Heart left ventricle (tissue), 13 donors: Measurements from ENCODE around the gene PRX.

Experiments
- POLR2A ChIP-seq, 2 donors: fragments of 450-650 bp; IDR thresholded peaks; one replicate each; pipeline ENCODE4 v1.6.1; 2017; ENCODE audit warnings: antibody characterized with exemption in 2 of 2, mild to moderate bottlenecking in 2 of 2, moderate library complexity in 2 of 2
- TF ChIP-seq, protein P1 (sequence below), 12 donors: fragments of 200-600 bp; sonication (generic) in 4 of 12; IDR thresholded peaks; one replicate each; pipeline versions ENCODE4 v1.5.0 to v1.8.0; 2018 to 2022; ENCODE audit warnings: antibody characterized with exemption in 12 of 12, mild to moderate bottlenecking in 5 of 12
- donor health status: ischemic (EF 13 %, LVEDD 7.1; RV severe dilation, severe dysfunction).
- donor health status: DM: no; HTN: yes; CAD: no.
- donor health status: DM: no; HTN: no; CAD: no.
- donor health status: ischemic (EF 25% LVEDD 6.9; RV normal size, moderate dysfunction).
- donor health status: ischemic (EF 25% LVEDD 5.7; RV mildly dilated, moderate dysfunction).
- donor health status: ischemic (EF 35%, LVEDD 5.7; RV mildly dilated, moderate dysfunction).
- donor health status: nonischemic (EF 11% LVEDD 7.7; RV severe dilation, severe dysfunction).
- donor health status: DM: yes; HTN: yes; CAD: no.
- donor health status: PGD.
- donor health status: ischemic (EF 29% LVEDD 5.4; RV normal size, mild dysfunction).
- donor health status: nonischemic (EF 23%, LVEDD 6.1; RV moderate dilation, normal function).

DNA sequence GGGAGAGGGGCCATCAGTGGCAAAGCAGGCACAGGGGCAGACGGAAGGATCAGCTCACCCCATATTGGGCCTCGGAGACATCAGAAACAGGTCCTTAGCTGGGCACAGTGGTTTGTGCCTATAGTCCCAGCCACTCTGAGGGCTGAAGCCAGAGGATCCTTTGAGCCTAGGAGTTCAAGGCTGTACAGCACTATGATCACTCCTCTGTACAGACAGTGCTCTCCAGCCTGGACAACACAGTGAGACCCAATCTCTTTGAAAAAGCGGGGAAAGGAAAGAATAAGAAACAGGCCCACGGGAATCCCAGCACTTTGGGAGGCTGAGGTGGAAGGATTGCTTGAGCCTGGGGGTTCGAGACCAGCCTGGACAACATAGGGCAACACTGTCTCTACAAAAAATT is 6.6 kb upstream of the PRX start:
- TF ChIP-seq POLR2A (IDR thresholded peaks at IDR 0.05): no peak
- TF ChIP-seq, protein P1, sequence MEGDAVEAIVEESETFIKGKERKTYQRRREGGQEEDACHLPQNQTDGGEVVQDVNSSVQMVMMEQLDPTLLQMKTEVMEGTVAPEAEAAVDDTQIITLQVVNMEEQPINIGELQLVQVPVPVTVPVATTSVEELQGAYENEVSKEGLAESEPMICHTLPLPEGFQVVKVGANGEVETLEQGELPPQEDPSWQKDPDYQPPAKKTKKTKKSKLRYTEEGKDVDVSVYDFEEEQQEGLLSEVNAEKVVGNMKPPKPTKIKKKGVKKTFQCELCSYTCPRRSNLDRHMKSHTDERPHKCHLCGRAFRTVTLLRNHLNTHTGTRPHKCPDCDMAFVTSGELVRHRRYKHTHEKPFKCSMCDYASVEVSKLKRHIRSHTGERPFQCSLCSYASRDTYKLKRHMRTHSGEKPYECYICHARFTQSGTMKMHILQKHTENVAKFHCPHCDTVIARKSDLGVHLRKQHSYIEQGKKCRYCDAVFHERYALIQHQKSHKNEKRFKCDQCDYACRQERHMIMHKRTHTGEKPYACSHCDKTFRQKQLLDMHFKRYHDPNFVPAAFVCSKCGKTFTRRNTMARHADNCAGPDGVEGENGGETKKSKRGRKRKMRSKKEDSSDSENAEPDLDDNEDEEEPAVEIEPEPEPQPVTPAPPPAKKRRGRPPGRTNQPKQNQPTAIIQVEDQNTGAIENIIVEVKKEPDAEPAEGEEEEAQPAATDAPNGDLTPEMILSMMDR (IDR thresholded peaks at IDR 0.05): no peak
